ENCODE results near the gene DRG2.

The DRG2 gene

GRCh38 chr17:18070861-18071340 is 16.8 kb upstream of the DRG2 start:
- intact Hi-C loops (cut with DNase I): no loop called here
- peak in 4 of 42 donors; percentile 4 to 38 (median 14) for DNase-seq

GRCh38 chr17:18071751-18072150 is 16.0 kb upstream of the DRG2 start:
- intact Hi-C loops (cut with DNase I): no loop called here

GRCh38 chr17:18074566-18075272 is 13.0 kb upstream of the DRG2 start:
- intact Hi-C loops (cut with DNase I): no loop called here
- peak in 38 of 42 donors; percentile 8 to 86 (median 60) for DNase-seq

More at GRCh38 chr17:18071751-18072150, 16.0 kb upstream of the DRG2 start:
- DNase-seq: no peak

- intact Hi-C loops (cut with DNase I): no loop called here
- DNase-seq: no peak
Observed at GRCh38 chr17:18076936-18077335, 10.8 kb upstream of the DRG2 start.

GRCh38 chr17:18079543-18079942 is 8.2 kb upstream of the DRG2 start:
- no peak for DNase-seq
- intact Hi-C loops (cut with DNase I): no loop called here

- DNase-seq: no peak
- intact Hi-C loops (cut with DNase I): no loop called here
Observed at GRCh38 chr17:18084256-18084655, 3.5 kb upstream of the DRG2 start.

- intact Hi-C loops (cut with DNase I): loop anchor here (5.0 kb wide), 1 partner anchor 223 kb away; the partner anchor contains the start of gene TOP3A
- no peak for DNase-seq
Observed at GRCh38 chr17:18089613-18090012, 1.9 kb downstream of the DRG2 start.

- intact Hi-C loops (cut with DNase I): no loop called here
- peak in 33 of 42 donors; percentile 9 to 71 (median 34) for DNase-seq
Observed at GRCh38 chr17:18093616-18094408, 6.1 kb downstream of the DRG2 start.

GRCh38 chr17:18094409-18094807 is 6.7 kb downstream of the DRG2 start:
- no peak for DNase-seq

GRCh38 chr17:18099516-18099915 is 11.8 kb downstream of the DRG2 start:
- no peak for DNase-seq
- intact Hi-C loops (cut with DNase I): no loop called here

More at GRCh38 chr17:18094409-18094807, 6.7 kb downstream of the DRG2 start:
- intact Hi-C loops (cut with DNase I): no loop called here

GRCh38 chr17:18100616-18101015 is 12.9 kb downstream of the DRG2 start:
- DNase-seq: no peak
- intact Hi-C loops (cut with DNase I): no loop called here

- no peak for DNase-seq
- intact Hi-C loops (cut with DNase I): no loop called here
Observed at GRCh38 chr17:18101828-18102227, 14.1 kb downstream of the DRG2 start.

- DNase-seq: no peak
Observed at GRCh38 chr17:18102640-18103039, 14.9 kb downstream of the DRG2 start.

GRCh38 chr17:18105027-18105426 is 17.3 kb downstream of the DRG2 start:
- intact Hi-C loops (cut with DNase I): no loop called here
- no peak for DNase-seq

More at GRCh38 chr17:18102640-18103039, 14.9 kb downstream of the DRG2 start:
- intact Hi-C loops (cut with DNase I): no loop called here

- intact Hi-C loops (cut with DNase I): no loop called here
- no peak for DNase-seq
Observed at GRCh38 chr17:18105595-18105994, 17.8 kb downstream of the DRG2 start.

- intact Hi-C loops (cut with DNase I): no loop called here
- DNase-seq: no peak
Observed at GRCh38 chr17:18106211-18106610, 18.5 kb downstream of the DRG2 start.

- intact Hi-C loops (cut with DNase I): no loop called here
- no peak for DNase-seq
Observed at GRCh38 chr17:18107061-18107790, 19.5 kb downstream of the DRG2 start.

- DNase-seq: peak in 2 of 42 donors; percentile 13 to 41
- intact Hi-C loops (cut with DNase I): no loop called here
Observed at GRCh38 chr17:18107971-18108370, 20.2 kb downstream of the DRG2 start.

All from head of caudate nucleus (tissue), 42 donors.